ENCODE measurements around the gene TET1. TPM values are rescaled to one million over a fixed set of nuclear protein-coding genes. Genes with fewer than 3 reads are reported as not detected.

Gene TET1
- total RNA-seq, 2 donors from 2014 or later: 50.8 to 60.5 TPM

DNA sequence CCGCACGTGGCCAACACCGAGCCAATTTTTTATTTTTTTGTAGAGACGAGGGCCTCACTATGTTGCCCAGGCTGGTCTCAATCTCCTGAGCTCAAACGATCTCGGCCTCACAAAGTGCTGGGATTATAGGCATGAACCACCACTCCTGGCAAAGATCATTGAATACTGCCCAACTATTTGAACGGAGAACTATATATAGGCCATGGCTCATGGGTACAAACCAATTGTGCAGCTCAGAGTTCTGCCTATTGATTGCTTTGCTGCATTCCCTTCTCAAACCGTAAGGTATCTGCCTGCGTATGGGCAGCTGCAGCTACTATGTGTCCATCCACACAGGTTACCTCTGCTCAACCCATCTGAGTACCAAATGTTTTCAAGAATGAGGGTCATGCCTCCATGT is 23.2 kb upstream of the TET1 start:
- H3K27ac ChIP-seq (ENCODE audit: low read depth, low read length): no peak overlapping the region
- Mint-ChIP-seq H3K36me3 (ENCODE audit: low read depth) (no peaks in the 10 kb centered on the region), H3K27ac (no peak overlapping the region), H3K4me1 (no peaks in the 10 kb centered on the region), H3K27me3 (ENCODE audit: insufficient read depth) (no peaks in the 10 kb centered on the region), H3K4me3 (no peak overlapping the region), H3K9me3 (no peaks in the 10 kb centered on the region)
- H3K9ac ChIP-seq (ENCODE audit: extremely low read depth, low read length, poor library complexity, severe bottlenecking): no peak overlapping the region
- H3K9me3 ChIP-seq (ENCODE audit: control insufficient read depth, low read length): no peaks in the 10 kb centered on the region
- no peaks in the 10 kb centered on the region for H3K27me3 ChIP-seq (ENCODE audit: control insufficient read depth, insufficient read depth, low read length, poor library complexity, severe bottlenecking)
- DNase-seq: no peak
- H3K4me3 ChIP-seq (ENCODE audit: low read length): no peak overlapping the region
- H3K36me3 ChIP-seq (ENCODE audit: control insufficient read depth, insufficient read depth, low read length): no peaks in the 10 kb centered on the region
- no peaks in the 10 kb centered on the region for H3K4me1 ChIP-seq (ENCODE audit: control insufficient read depth, insufficient read depth, low read length)
- WGBS, 2 experiments (ENCODE audit: insufficient coverage in 1 of 2, insufficient read length in 1 of 2): 77 to 83% methylated on average over 9 of the region's 9 CpGs
- TF ChIP-seq, protein P1, sequence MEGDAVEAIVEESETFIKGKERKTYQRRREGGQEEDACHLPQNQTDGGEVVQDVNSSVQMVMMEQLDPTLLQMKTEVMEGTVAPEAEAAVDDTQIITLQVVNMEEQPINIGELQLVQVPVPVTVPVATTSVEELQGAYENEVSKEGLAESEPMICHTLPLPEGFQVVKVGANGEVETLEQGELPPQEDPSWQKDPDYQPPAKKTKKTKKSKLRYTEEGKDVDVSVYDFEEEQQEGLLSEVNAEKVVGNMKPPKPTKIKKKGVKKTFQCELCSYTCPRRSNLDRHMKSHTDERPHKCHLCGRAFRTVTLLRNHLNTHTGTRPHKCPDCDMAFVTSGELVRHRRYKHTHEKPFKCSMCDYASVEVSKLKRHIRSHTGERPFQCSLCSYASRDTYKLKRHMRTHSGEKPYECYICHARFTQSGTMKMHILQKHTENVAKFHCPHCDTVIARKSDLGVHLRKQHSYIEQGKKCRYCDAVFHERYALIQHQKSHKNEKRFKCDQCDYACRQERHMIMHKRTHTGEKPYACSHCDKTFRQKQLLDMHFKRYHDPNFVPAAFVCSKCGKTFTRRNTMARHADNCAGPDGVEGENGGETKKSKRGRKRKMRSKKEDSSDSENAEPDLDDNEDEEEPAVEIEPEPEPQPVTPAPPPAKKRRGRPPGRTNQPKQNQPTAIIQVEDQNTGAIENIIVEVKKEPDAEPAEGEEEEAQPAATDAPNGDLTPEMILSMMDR (conservative IDR thresholded peaks at IDR 0.05): no peak

DNA sequence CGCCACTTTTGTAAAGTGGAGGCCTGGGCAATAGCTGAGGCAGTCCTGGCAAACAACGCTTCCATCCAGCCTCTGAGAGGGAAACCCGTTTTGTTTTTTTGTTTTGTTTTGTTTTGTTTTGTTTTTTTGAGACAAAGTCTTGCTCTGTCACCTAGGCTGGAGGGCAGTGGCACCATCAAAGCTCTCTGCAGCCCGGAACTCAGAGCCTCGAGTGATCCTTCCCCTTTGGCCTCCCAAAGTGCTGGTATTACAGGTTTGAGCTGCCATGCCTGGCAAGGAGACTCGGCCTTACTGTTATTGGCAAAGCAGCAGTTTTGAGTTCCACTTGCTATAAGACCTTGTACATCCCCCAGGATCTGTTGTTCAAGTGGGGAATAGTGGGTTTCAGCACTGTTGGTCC is 22.3 kb upstream of the TET1 start:
- TF ChIP-seq, protein P1 (conservative IDR thresholded peaks at IDR 0.05): no peak
- no peaks in the 10 kb centered on the region for H3K4me1 Mint-ChIP-seq
- Histone ChIP-seq H3K36me3 (ENCODE audit: control insufficient read depth, insufficient read depth, low read length) (no peaks in the 10 kb centered on the region), H3K4me3 (ENCODE audit: low read length) (no peak overlapping the region), H3K9me3 (ENCODE audit: control insufficient read depth, low read length) (no peaks in the 10 kb centered on the region), H3K9ac (ENCODE audit: extremely low read depth, low read length, poor library complexity, severe bottlenecking) (no peak overlapping the region), H3K4me1 (ENCODE audit: control insufficient read depth, insufficient read depth, low read length) (no peaks in the 10 kb centered on the region), H3K27me3 (ENCODE audit: control insufficient read depth, insufficient read depth, low read length, poor library complexity, severe bottlenecking) (no peaks in the 10 kb centered on the region), H3K27ac (ENCODE audit: low read depth, low read length) (no peak overlapping the region)
- H3K4me3 Mint-ChIP-seq: no peak overlapping the region
- no peak for DNase-seq
- WGBS, 2 experiments (ENCODE audit: insufficient coverage in 1 of 2, insufficient read length in 1 of 2): 78 to 88% methylated on average over 5 to 6 of the region's 6 CpGs
- H3K36me3 Mint-ChIP-seq (ENCODE audit: low read depth): no peaks in the 10 kb centered on the region
- no peak overlapping the region for H3K27ac Mint-ChIP-seq
- H3K9me3 Mint-ChIP-seq: no peaks in the 10 kb centered on the region
- no peaks in the 10 kb centered on the region for H3K27me3 Mint-ChIP-seq (ENCODE audit: insufficient read depth)

DNA sequence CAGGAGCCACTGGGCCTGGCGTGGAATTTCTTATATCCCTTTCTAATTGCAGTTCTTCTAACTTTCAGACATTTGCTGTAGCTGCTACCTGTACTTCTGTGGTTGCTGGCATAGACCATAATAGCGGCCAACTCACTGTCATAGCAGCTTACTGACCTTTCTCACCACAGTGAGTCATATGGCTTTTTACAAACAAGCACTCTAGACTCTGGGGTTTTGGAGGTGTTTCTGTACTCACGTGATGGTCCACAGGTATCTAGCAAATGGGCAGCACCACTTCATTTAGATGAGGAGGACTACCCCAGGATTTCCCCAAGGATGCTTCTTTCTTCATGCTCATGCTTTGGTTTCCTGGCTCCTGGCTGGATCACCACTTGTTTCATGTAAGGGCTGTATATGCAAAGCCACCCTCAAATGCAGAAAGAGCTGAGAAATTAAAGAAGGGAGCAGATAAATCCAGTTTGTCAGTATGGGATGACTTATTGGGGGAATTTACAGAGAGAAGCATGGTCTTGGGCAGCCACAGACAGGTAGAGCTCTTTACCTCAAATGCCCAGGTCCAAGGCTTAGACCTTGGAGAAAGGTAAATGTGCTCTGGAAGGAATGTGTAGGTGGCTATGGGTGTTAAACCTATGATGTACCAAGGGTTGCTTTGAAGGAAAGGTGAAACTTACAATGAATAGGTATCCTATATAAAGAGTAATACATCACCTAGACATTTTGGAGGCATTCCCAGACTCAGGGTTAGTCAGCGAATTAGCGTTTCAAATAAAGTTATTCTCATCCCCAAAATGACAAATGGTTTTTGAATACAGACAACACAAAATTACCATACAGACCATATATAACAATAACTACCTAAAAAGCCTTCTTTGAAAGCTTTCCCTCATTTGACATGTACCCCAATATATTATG is 16.9 kb upstream of the TET1 start:
- Mint-ChIP-seq H3K4me3 (no peak overlapping the region), H3K9me3 (no peaks in the 10 kb centered on the region), H3K36me3 (ENCODE audit: low read depth) (no peaks in the 10 kb centered on the region), H3K4me1 (no peaks in the 10 kb centered on the region), H3K27ac (no peak overlapping the region), H3K27me3 (ENCODE audit: insufficient read depth) (no peaks in the 10 kb centered on the region)
- DNase-seq: no peak
- H3K9me3 ChIP-seq (ENCODE audit: control insufficient read depth, low read length): no peaks in the 10 kb centered on the region
- H3K27me3 ChIP-seq (ENCODE audit: control insufficient read depth, insufficient read depth, low read length, poor library complexity, severe bottlenecking): no peaks in the 10 kb centered on the region
- H3K36me3 ChIP-seq (ENCODE audit: control insufficient read depth, insufficient read depth, low read length): no peaks in the 10 kb centered on the region
- H3K4me1 ChIP-seq (ENCODE audit: control insufficient read depth, insufficient read depth, low read length): no peaks in the 10 kb centered on the region
- H3K4me3 ChIP-seq (ENCODE audit: low read length): no peak overlapping the region
- WGBS, 2 experiments (ENCODE audit: insufficient coverage in 1 of 2, insufficient read length in 1 of 2): 91 to 93% methylated on average over 3 to 5 of the region's 5 CpGs
- H3K27ac ChIP-seq (ENCODE audit: low read depth, low read length): no peak overlapping the region
- TF ChIP-seq, protein P1 (conservative IDR thresholded peaks at IDR 0.05): no peak
- H3K9ac ChIP-seq (ENCODE audit: extremely low read depth, low read length, poor library complexity, severe bottlenecking): no peak overlapping the region
